ENCODE measurements around the gene CYP46A1.

Gene CYP46A1

DNA sequence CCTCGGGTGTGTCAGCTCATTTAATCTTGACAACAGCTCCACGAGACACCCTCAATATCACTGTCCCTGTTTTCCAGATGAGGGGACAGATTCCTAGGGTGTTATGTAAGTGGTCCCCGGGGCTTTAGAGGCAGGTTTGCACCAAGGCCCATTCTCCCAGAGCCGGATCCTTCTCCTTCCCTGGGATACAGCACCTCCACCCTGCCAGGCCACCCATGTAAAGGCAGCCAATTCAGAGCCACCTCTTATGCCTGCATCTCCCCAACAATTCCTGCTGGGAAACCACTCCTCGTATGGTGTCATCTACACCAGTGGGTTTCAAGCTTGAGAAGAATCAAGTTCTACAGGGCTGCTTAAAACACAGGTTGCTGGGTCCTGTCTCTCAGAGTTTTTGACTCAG is 4.1 kb upstream of the CYP46A1 start:
- TF ChIP-seq, protein P1, sequence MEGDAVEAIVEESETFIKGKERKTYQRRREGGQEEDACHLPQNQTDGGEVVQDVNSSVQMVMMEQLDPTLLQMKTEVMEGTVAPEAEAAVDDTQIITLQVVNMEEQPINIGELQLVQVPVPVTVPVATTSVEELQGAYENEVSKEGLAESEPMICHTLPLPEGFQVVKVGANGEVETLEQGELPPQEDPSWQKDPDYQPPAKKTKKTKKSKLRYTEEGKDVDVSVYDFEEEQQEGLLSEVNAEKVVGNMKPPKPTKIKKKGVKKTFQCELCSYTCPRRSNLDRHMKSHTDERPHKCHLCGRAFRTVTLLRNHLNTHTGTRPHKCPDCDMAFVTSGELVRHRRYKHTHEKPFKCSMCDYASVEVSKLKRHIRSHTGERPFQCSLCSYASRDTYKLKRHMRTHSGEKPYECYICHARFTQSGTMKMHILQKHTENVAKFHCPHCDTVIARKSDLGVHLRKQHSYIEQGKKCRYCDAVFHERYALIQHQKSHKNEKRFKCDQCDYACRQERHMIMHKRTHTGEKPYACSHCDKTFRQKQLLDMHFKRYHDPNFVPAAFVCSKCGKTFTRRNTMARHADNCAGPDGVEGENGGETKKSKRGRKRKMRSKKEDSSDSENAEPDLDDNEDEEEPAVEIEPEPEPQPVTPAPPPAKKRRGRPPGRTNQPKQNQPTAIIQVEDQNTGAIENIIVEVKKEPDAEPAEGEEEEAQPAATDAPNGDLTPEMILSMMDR (IDR thresholded peaks at IDR 0.05) = no peak
- no peak overlapping the region for H3K27ac ChIP-seq

DNA sequence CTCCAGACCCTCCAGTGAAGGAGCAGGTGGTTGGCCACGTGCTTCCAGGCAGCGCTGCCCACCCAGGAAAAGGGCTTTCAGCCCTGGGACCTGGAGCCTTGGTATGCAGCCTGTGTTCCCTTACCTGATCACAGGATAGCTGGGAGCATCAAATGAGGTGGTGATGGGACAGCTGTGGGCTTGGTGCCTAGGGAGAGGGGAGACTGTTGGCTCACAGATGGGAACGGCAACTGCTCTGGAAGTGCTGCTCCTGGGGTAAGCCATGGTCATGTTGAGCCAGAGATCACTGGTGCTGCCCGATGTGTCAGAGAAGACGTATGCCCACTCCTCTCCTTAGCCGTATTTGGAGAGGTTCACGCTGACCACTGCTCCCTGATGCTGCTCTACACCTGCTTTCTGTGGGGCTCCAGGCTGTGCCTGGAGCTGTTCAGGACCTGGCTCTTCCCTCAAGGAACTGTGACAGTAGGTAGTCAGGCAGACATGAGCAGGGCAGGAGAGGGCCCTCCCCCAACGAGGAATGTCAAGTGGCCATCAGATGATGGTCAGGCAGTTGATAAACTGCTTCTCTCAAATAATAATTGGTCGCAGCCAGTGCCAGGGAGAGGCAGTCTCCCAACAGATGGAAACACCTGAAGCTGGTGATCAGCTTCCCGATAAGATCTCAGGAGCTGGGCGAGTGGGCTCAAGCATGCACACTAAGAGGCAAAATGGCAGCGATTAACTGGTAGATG is 2.8 kb upstream of the CYP46A1 start:
- TF ChIP-seq, protein P1 (IDR thresholded peaks at IDR 0.05) = no peak
- TF ChIP-seq ZFX (IDR thresholded peaks at IDR 0.05; ENCODE audit: borderline replicate concordance) = no peak
- no peak overlapping the region for H3K27ac ChIP-seq

- TF ChIP-seq, protein P1 (IDR thresholded peaks at IDR 0.05) = no peak
- TF ChIP-seq ZFX (IDR thresholded peaks at IDR 0.05; ENCODE audit: borderline replicate concordance) = no peak
- H3K27ac ChIP-seq = no peak overlapping the region
Observed at GRCh38 chr14:99681832-99682148, 2.3 kb upstream of the CYP46A1 start.

- TF ChIP-seq, protein P1 (IDR thresholded peaks at IDR 0.05) = peak; percentile 97
- no peak for TF ChIP-seq ZFX (IDR thresholded peaks at IDR 0.05; ENCODE audit: borderline replicate concordance)
- no peak overlapping the region for H3K27ac ChIP-seq
Observed at GRCh38 chr14:99682809-99683618, 1.1 kb upstream of the CYP46A1 start.

GRCh38 chr14:99684410-99684934 is 374 bp downstream of the CYP46A1 start:
- no peak overlapping the region for H3K27ac ChIP-seq
- TF ChIP-seq, protein P1 (IDR thresholded peaks at IDR 0.05) = no peak
- TF ChIP-seq ZFX (IDR thresholded peaks at IDR 0.05; ENCODE audit: borderline replicate concordance) = no peak

DNA sequence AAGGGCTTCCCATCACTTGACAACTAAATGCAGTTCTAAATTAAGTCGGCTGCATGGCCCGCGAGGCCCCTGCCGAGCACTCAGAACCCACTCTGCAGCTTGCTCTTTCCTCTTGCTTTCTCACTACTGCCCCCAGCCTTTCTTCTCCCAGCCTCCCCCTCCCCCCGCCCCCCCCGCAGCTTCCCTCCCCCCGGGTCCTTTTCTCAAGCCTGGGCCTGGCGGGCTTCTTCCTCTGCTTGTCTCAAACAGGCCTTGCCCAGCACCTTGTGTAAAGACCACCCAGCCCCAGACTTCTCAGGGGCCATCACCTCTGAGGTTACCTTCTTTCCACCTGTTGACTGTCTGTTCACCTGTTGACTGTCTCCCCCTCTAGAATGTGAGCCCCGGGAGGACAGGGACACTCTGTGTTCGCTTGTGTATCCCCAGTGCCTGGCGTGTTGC is 1.1 kb downstream of the CYP46A1 start:
- H3K27ac ChIP-seq = no peak overlapping the region
- TF ChIP-seq, protein P1 (IDR thresholded peaks at IDR 0.05) = no peak
- TF ChIP-seq ZFX (IDR thresholded peaks at IDR 0.05; ENCODE audit: borderline replicate concordance) = no peak

- no peak overlapping the region for H3K27ac ChIP-seq
- TF ChIP-seq, protein P1 (IDR thresholded peaks at IDR 0.05) = no peak
- TF ChIP-seq ZFX (IDR thresholded peaks at IDR 0.05; ENCODE audit: borderline replicate concordance) = no peak
Observed at GRCh38 chr14:99685596-99685995, 1.5 kb downstream of the CYP46A1 start.

Data from 22Rv1 (cell line).